ENCODE measurements around the gene CCR7.
"Not testable (repeated sequence)": the region's sequence is repeated elsewhere in the genome, so short reads cannot be mapped to it uniquely, and the experiment has no call there.

CCR7 gene

DNA sequence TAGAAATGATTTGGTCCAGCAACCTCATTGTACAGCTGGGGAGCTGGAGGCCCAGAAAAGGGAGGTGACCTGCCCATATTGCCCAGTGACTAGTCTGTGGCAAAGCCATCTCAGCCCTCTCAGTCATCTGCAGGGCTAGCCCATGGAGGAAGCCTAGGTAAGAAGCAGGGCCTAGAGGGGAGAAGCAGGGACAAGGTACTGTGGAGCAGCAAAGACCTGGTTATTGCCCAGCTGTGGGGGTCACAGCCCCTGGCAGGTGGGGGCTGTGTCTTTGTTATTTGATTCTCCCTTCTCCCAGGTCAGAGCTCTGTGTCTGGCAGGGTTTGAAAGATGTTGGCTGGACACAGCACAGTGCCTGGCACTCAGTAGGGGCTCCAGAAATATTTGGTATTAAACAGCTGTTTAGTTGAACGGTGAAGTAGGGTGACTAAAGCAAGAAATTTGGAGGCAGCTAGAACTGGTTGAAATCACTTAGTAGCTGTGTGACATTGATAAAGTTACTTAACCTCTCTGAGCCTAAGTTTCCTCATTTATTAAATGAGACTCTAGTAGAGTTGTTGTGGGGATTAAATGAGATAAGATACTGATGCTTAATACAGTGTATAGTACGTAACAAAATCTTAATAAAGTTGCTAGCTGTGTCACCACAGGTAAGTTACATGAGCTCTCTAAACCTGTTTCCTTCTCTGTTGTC lies 17.3 kb downstream of the CCR7 start:
- TF ChIP-seq, protein P1, sequence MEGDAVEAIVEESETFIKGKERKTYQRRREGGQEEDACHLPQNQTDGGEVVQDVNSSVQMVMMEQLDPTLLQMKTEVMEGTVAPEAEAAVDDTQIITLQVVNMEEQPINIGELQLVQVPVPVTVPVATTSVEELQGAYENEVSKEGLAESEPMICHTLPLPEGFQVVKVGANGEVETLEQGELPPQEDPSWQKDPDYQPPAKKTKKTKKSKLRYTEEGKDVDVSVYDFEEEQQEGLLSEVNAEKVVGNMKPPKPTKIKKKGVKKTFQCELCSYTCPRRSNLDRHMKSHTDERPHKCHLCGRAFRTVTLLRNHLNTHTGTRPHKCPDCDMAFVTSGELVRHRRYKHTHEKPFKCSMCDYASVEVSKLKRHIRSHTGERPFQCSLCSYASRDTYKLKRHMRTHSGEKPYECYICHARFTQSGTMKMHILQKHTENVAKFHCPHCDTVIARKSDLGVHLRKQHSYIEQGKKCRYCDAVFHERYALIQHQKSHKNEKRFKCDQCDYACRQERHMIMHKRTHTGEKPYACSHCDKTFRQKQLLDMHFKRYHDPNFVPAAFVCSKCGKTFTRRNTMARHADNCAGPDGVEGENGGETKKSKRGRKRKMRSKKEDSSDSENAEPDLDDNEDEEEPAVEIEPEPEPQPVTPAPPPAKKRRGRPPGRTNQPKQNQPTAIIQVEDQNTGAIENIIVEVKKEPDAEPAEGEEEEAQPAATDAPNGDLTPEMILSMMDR (IDR thresholded peaks at IDR 0.05; ENCODE audit: unreplicated experiment in 3 of 3), result no peak
- Mint-ChIP-seq H3K9me3 (no peaks in the 10 kb centered on the region), H3K4me3 (peak overlapping the region in 1 of 3 experiments; percentile 54), H3K27ac (peak overlapping the region in 2 of 3 experiments; percentile 96 to 98), H3K27me3 (ENCODE audit: low read depth) (peaks cover 3% of the 10 kb centered on the region), H3K4me1 (peaks cover 90% of the 10 kb centered on the region), H3K36me3 (ENCODE audit: low read depth) (no peaks in the 10 kb centered on the region)

DNA sequence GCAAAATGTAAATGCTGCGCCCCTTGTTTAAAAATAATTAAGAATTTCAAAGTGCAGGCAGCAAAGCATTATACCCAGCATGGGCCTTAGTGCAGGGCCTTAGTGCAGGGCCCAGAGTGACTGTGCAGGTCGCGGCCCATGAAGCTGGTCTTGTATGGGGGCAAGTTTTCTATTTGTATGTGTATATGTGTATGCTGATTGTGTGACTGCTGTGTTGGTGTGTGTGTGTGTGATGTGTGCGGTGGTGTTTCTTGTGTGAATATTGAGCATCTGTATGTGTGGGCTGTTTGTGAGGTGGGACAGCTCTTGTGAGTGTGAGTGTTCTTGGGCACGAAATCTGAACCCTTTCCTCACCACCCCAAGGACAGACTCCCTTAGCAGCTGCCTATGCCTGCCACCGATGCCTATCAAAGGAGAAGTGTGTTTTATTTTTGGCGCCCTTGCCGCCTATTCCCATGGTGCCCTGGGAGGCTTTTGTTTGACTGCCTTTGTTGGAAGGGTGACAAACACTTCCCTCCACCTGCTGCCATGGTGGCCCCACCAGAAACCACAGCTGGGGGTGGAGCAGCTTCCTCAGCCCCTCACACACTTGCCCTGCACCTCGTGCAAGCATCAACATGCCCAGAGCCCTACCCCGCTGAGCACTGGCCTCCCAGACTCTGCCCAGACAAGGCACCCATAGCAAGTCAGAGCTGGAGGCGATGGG lies 18.0 kb downstream of the CCR7 start:
- H3K36me3 Mint-ChIP-seq (ENCODE audit: low read depth), result no peaks in the 10 kb centered on the region
- TF ChIP-seq, protein P1 (IDR thresholded peaks at IDR 0.05; ENCODE audit: unreplicated experiment in 3 of 3), result no peak
- peak overlapping the region in 1 of 3 experiments; percentile 54 for H3K4me3 Mint-ChIP-seq
- H3K4me1 Mint-ChIP-seq, result peaks cover 90% of the 10 kb centered on the region
- peaks cover 3% of the 10 kb centered on the region for H3K27me3 Mint-ChIP-seq (ENCODE audit: low read depth)
- H3K9me3 Mint-ChIP-seq, result no peaks in the 10 kb centered on the region
- H3K27ac Mint-ChIP-seq, result peak overlapping the region; percentile 34 to 98 (median 81)

DNA sequence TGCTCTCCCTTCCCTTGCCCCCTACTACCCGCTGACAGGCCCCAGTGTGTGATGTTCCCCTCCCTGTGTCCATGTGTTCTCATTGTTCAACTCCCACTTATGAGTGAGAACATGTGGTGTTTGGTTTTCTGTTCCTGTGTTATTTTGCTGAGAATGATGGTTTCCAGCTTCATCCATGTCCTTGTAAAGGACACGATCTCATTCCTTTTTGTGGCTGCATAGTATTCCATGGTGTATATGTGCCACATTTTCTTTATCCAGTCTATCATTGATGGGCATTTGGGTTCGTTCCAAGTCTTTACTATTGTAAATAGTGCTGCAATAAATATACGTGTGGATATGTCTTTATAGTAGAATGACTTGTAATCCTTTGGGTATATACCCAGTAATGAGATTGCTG lies 18.8 kb downstream of the CCR7 start:
- not testable (repeated sequence) for H3K36me3 Mint-ChIP-seq (ENCODE audit: low read depth); H3K9me3 Mint-ChIP-seq; H3K4me3 Mint-ChIP-seq; H3K27me3 Mint-ChIP-seq (ENCODE audit: low read depth)
- Mint-ChIP-seq H3K27ac (peak overlapping the region in 2 of 3 experiments; percentile 78 to 98), H3K4me1 (peaks cover 90% of the 10 kb centered on the region)

DNA sequence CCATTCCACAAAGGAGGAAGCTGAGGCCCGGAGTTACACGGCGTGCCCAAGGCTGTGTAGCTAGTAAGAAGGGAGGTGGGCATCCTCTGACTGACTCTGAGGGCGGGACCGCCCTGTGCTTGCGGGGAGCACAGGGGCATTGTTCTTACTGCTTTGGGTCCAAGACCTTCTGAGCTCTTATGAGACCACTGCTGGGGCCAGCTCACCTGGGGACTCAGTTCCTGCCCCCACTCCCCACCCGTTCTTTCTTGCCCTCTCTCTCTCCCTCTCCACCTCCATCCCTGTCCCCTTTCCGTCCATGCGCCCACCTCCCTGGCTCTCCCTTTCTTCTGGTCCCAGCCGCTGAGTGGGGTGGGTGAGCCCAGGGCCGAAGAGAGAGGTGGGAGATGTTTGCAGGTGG lies 19.6 kb downstream of the CCR7 start:
- Mint-ChIP-seq H3K36me3 (ENCODE audit: low read depth) (no peaks in the 10 kb centered on the region), H3K4me3 (peak overlapping the region in 1 of 3 experiments; percentile 72), H3K9me3 (no peaks in the 10 kb centered on the region), H3K4me1 (peaks cover 87% of the 10 kb centered on the region), H3K27me3 (ENCODE audit: low read depth) (peaks cover 3% of the 10 kb centered on the region), H3K27ac (peak overlapping the region; percentile 53 to 98 (median 93))
- TF ChIP-seq, protein P1 (IDR thresholded peaks at IDR 0.05; ENCODE audit: unreplicated experiment in 3 of 3), result no peak

DNA sequence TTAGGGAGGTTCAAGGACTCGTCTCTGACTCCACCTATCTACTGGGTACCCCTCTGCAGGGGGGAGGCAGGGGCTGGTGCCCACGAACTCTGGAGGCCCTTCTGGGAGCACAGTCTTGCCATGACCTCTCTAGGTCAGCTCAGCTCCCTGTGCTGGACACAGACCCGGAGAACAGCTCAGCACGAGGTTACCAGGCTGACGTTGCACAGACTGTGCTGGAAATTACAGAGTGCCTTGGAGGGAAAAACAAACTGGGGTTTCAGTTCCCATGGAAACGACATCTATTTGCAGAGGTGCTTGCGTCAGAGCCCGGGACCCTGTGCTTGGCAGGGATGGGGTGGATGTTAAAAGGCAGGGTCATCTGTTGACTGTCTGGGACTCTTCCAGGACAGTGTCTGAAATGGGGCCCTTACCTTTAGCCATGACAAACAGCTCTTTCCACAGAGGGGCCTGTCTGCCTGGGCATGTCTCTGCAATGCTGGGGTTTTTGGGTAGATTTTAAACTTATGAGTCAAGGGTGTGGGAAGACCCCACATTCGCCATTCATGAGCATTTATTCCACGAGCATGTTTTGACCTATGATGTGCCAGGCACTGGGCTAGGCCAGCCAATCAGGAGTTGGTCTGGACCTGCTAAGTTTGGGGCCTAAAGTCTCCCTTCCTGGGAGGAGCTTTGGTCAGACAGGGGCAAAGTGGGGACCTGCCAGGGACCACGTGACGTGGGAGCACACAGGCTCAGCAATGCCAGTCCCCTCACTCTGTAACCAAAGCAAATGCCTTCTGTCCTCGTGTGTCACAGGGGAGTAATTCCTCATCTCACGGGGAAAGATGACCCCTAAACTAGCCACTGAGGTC lies 22.5 kb downstream of the CCR7 start:
- H3K4me3 Mint-ChIP-seq, result peak overlapping the region in 2 of 3 experiments; percentile 27 to 55
- TF ChIP-seq, protein P1 (IDR thresholded peaks at IDR 0.05; ENCODE audit: unreplicated experiment in 3 of 3), result no peak
- H3K4me1 Mint-ChIP-seq, result peaks cover 72% of the 10 kb centered on the region
- H3K27me3 Mint-ChIP-seq (ENCODE audit: low read depth), result peaks cover 3% of the 10 kb centered on the region
- H3K9me3 Mint-ChIP-seq, result no peaks in the 10 kb centered on the region
- peak overlapping the region; percentile 93 to 99 (median 99) for H3K27ac Mint-ChIP-seq
- H3K36me3 Mint-ChIP-seq (ENCODE audit: low read depth), result no peaks in the 10 kb centered on the region

Data from nephron (organoid).